Tibial nerve (tissue), 4 donors: ENCODE results near the gene ABCD2.

Experiments used
- EP300 ChIP-seq, 2 donors: sonication (generic); formaldehyde crosslinking; IDR thresholded peaks; one replicate each; pipeline ENCODE4 v1.6.1; 2017; ENCODE audit warnings: antibody characterized with exemption in 2 of 2, mild to moderate bottlenecking in 1 of 2
- POLR2A ChIP-seq, 2 donors: fragments of 450-650 bp; IDR thresholded peaks; one replicate each; pipeline ENCODE4 v1.6.1; 2017; ENCODE audit warnings: antibody characterized with exemption in 2 of 2, mild to moderate bottlenecking in 2 of 2, moderate library complexity in 2 of 2
- TF ChIP-seq, protein P1 (sequence below), 5 experiments: fragments of 200-600 bp in 3 of 5; fragments of 450-650 bp in 2 of 5; sonication (generic) in 3 of 5; IDR thresholded peaks; one replicate each; pipeline ENCODE4 v1.5.1; 2016 to 2019; ENCODE audit warnings: antibody characterized with exemption in 5 of 5, mild to moderate bottlenecking in 3 of 5, moderate library complexity in 2 of 5

DNA sequence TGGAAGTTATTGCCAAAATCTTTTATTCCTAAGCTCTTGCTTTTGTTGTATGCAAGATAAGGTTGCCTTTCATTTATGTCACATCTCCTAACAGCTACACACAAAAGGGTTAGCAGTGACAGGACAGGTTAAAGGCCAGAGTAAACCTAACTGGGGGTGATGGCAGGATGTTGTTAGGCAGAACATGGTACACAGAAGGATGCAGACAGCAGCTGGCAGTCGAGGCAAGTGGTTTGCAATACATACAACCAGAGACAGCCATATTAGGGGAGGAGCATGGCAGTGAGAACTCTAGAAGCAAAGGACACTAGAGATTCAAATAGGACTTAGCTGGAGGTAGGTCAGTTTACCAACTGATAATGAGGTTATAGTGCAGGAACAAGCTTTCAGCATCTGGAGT lies 2.7 kb upstream of the ABCD2 start:
- TF ChIP-seq, protein P1, sequence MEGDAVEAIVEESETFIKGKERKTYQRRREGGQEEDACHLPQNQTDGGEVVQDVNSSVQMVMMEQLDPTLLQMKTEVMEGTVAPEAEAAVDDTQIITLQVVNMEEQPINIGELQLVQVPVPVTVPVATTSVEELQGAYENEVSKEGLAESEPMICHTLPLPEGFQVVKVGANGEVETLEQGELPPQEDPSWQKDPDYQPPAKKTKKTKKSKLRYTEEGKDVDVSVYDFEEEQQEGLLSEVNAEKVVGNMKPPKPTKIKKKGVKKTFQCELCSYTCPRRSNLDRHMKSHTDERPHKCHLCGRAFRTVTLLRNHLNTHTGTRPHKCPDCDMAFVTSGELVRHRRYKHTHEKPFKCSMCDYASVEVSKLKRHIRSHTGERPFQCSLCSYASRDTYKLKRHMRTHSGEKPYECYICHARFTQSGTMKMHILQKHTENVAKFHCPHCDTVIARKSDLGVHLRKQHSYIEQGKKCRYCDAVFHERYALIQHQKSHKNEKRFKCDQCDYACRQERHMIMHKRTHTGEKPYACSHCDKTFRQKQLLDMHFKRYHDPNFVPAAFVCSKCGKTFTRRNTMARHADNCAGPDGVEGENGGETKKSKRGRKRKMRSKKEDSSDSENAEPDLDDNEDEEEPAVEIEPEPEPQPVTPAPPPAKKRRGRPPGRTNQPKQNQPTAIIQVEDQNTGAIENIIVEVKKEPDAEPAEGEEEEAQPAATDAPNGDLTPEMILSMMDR (IDR thresholded peaks at IDR 0.05), result no peak
- TF ChIP-seq EP300 (IDR thresholded peaks at IDR 0.05) (no peak), POLR2A (IDR thresholded peaks at IDR 0.05) (no peak)
